ENCODE results near the gene OBSCN.

GRCh38 chr1:228351850-228352249 is 144.0 kb downstream of the OBSCN start:
- TF ChIP-seq, protein P1, sequence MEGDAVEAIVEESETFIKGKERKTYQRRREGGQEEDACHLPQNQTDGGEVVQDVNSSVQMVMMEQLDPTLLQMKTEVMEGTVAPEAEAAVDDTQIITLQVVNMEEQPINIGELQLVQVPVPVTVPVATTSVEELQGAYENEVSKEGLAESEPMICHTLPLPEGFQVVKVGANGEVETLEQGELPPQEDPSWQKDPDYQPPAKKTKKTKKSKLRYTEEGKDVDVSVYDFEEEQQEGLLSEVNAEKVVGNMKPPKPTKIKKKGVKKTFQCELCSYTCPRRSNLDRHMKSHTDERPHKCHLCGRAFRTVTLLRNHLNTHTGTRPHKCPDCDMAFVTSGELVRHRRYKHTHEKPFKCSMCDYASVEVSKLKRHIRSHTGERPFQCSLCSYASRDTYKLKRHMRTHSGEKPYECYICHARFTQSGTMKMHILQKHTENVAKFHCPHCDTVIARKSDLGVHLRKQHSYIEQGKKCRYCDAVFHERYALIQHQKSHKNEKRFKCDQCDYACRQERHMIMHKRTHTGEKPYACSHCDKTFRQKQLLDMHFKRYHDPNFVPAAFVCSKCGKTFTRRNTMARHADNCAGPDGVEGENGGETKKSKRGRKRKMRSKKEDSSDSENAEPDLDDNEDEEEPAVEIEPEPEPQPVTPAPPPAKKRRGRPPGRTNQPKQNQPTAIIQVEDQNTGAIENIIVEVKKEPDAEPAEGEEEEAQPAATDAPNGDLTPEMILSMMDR (IDR thresholded peaks at IDR 0.05; ENCODE audit: low read length), result no peak
- TF ChIP-seq EZH2 (IDR thresholded peaks at IDR 0.05; ENCODE audit: borderline replicate concordance, low read length), result no peak
